H1 (cell line): ENCODE results near the gene OTX2. TPM values are rescaled to one million over a fixed set of nuclear protein-coding genes. Genes with fewer than 3 reads are reported as not detected.

Experiments used
- CTCF ChIA-PET: fragments of 300-600 bp; sonication (Branson Sonifier 250); formaldehyde crosslinking; loops from one replicate; lab custom pipeline; 2021; ENCODE audit not compliant: partially characterized antibody; lab: Charles Lee
- POLR2A ChIA-PET: fragments of 300-600 bp; sonication (Branson Sonifier 250); formaldehyde crosslinking; loops from one replicate; lab custom pipeline; 2021; ENCODE audit warnings: inconsistent platforms; ENCODE audit not compliant: partially characterized antibody; lab: Charles Lee
- DNase-seq, 2 experiments: peaks; one replicate each; pipeline versions ENCODE4 v3.0.0 to v3.0.0-alpha.2; 2010 to 2022; ENCODE audit warnings: low spot score in 2 of 2, low read depth in 1 of 2, mixed read lengths in 1 of 2
- FAIRE-seq: peaks from 2 replicates; lab custom pipeline; 2011; peaks lifted over from hg19 to GRCh38; lab: Jason Lieb, UNC
- H2AFZ ChIP-seq: 2 replicates; pipeline ENCODE4 v1.8.1; 2012; ENCODE audit warnings: low read length, inconsistent platforms
- H2AK5ac ChIP-seq: 2 replicates; pipeline ENCODE4 v1.6.1; 2013; ENCODE audit warnings: low read depth, low read length
- H2BK120ac ChIP-seq: replicated peaks from 2 replicates; pipeline ENCODE3; 2013; ENCODE audit warnings: low read depth, low read length, inconsistent platforms
- H2BK12ac ChIP-seq: 2 replicates; pipeline ENCODE4 v1.6.1; 2013; ENCODE audit warnings: low read depth, low read length
- H2BK15ac ChIP-seq: 2 replicates; pipeline ENCODE4 v1.6.1; 2013; ENCODE audit warnings: low read length
- H2BK20ac ChIP-seq: 2 replicates; pipeline ENCODE4 v1.6.1; 2013; ENCODE audit warnings: low read length
- H2BK5ac ChIP-seq: 2 replicates; pipeline ENCODE4 v1.6.1; 2013; ENCODE audit warnings: low read depth, low read length
- H3K14ac ChIP-seq: 2 replicates; pipeline ENCODE4 v1.6.1; 2013; ENCODE audit warnings: inconsistent platforms; ENCODE audit not compliant: insufficient read length
- H3K18ac ChIP-seq: 2 replicates; pipeline ENCODE4 v1.6.1; 2013; ENCODE audit warnings: low read length; ENCODE audit errors: extremely low read depth
- H3K23ac ChIP-seq: 2 replicates; pipeline ENCODE4 v1.6.1; 2013; ENCODE audit warnings: inconsistent platforms; ENCODE audit not compliant: insufficient read length
- H3K23me2 ChIP-seq: 2 replicates; pipeline ENCODE4 v1.6.1; 2013; ENCODE audit warnings: low read depth, low read length
- H3K27ac ChIP-seq: 2 replicates; pipeline ENCODE4 v1.6.1; 2011; ENCODE audit warnings: low read depth, low read length, inconsistent platforms
- H3K27me3 ChIP-seq, 4 experiments: replicated peaks in 1 of 4; 1 replicate in 1 of 4; 2 replicates in 3 of 4; pipeline versions ENCODE4 v1.6.1 to v1.8.1; 2011 to 2013; ENCODE audit warnings: low read length in 3 of 4, mild to moderate bottlenecking in 3 of 4, inconsistent platforms in 2 of 4, mixed read lengths in 2 of 4, moderate library complexity in 1 of 4; ENCODE audit not compliant: control insufficient read depth in 3 of 4, insufficient read depth in 3 of 4; ENCODE audit errors: extremely low read depth in 1 of 4
- H3K36me3 ChIP-seq, 4 experiments: 2 replicates each; pipeline versions ENCODE4 v1.6.1 to v1.8.1; 2011 to 2013; ENCODE audit warnings: mild to moderate bottlenecking in 4 of 4, low read length in 3 of 4, moderate library complexity in 2 of 4, control low read depth in 1 of 4, inconsistent platforms in 1 of 4; ENCODE audit not compliant: insufficient read depth in 4 of 4, control insufficient read depth in 2 of 4
- H3K4ac ChIP-seq: replicated peaks from 2 replicates; pipeline ENCODE3; 2013; ENCODE audit warnings: low read length, low read depth, mixed read lengths, inconsistent platforms; ENCODE audit not compliant: insufficient read length
- H3K4me1 ChIP-seq, 4 experiments: replicated peaks in 1 of 4; 1 replicate in 1 of 4; 2 replicates in 3 of 4; pipeline versions ENCODE4 v1.6.1 to v1.8.1; 2011 to 2013; ENCODE audit warnings: low read length in 3 of 4, inconsistent platforms in 2 of 4, mixed read lengths in 1 of 4; ENCODE audit not compliant: insufficient read depth in 4 of 4, control insufficient read depth in 3 of 4
- H3K4me2 ChIP-seq, 2 experiments: 2 replicates each; pipeline versions ENCODE4 v1.6.1 to v1.8.1; 2011 to 2013; ENCODE audit warnings: low read depth in 2 of 2, low read length in 2 of 2, control low read depth in 1 of 2, inconsistent platforms in 1 of 2, mild to moderate bottlenecking in 1 of 2; ENCODE audit not compliant: insufficient read depth in 1 of 2
- H3K4me3 ChIP-seq, 4 experiments: fragments of 200-600, 300-600 bp in 1 of 4; sonication (generic), shearing (Covaris generic), sonication (Bioruptor Twin) in 1 of 4; 2 replicates each; pipeline versions ENCODE4 v1.5.1 to v1.8.1; 2011 to 2016; ENCODE audit warnings: low read length in 4 of 4, low read depth in 3 of 4, control low read depth in 2 of 4, inconsistent platforms in 2 of 4, mild to moderate bottlenecking in 2 of 4, mixed read lengths in 1 of 4, moderate library complexity in 1 of 4; ENCODE audit not compliant: insufficient read depth in 2 of 4; ENCODE audit errors: extremely low read depth in 1 of 4
- H3K56ac ChIP-seq: replicated peaks from 2 replicates; pipeline ENCODE3; 2013; ENCODE audit warnings: low read depth, mild to moderate bottlenecking, mixed read lengths, low read length, inconsistent platforms; ENCODE audit not compliant: insufficient read length
- H3K79me1 ChIP-seq: 2 replicates; pipeline ENCODE4 v1.6.1; 2013; ENCODE audit warnings: low read depth, low read length, control low read depth
- H3K79me2 ChIP-seq, 2 experiments: 2 replicates each; pipeline versions ENCODE4 v1.6.1 to v1.8.1; 2012 to 2013; ENCODE audit warnings: low read length in 2 of 2, mild to moderate bottlenecking in 2 of 2, inconsistent platforms in 1 of 2; ENCODE audit not compliant: insufficient read depth in 2 of 2, control insufficient read depth in 1 of 2
- H3K9ac ChIP-seq, 4 experiments: replicated peaks in 1 of 4; 1 replicate in 1 of 4; 2 replicates in 3 of 4; pipeline versions ENCODE4 v1.6.1 to v1.8.1; 2011 to 2013; ENCODE audit warnings: low read depth in 3 of 4, low read length in 3 of 4, control low read depth in 2 of 4, mild to moderate bottlenecking in 2 of 4, moderate library complexity in 2 of 4, inconsistent platforms in 1 of 4; ENCODE audit errors: extremely low read depth in 1 of 4
- H3K9me3 ChIP-seq, 2 experiments: 2 replicates each; pipeline versions ENCODE4 v1.6.1 to v1.8.1; 2012 to 2013; ENCODE audit warnings: mild to moderate bottlenecking in 2 of 2, moderate library complexity in 2 of 2, control low read depth in 1 of 2, inconsistent platforms in 1 of 2, low read depth in 1 of 2, low read length in 1 of 2, mixed read lengths in 1 of 2; ENCODE audit not compliant: insufficient read depth in 2 of 2
- H4K20me1 ChIP-seq, 2 experiments: replicated peaks in 1 of 2; 2 replicates each; pipeline versions ENCODE3 to v1.8.1; 2011 to 2013; ENCODE audit warnings: inconsistent platforms in 2 of 2, low read length in 2 of 2, mild to moderate bottlenecking in 1 of 2; ENCODE audit not compliant: insufficient read depth in 2 of 2, control insufficient read depth in 1 of 2
- H4K5ac ChIP-seq: 2 replicates; pipeline ENCODE4 v1.6.1; 2013; ENCODE audit warnings: low read length, low read depth, mixed read lengths, inconsistent platforms; ENCODE audit not compliant: insufficient read length
- H4K8ac ChIP-seq: 2 replicates; pipeline ENCODE4 v1.8.0; 2013; ENCODE audit warnings: mild to moderate bottlenecking, moderate library complexity, low read length, inconsistent platforms; ENCODE audit not compliant: insufficient read depth; ENCODE audit errors: extremely low read depth
- H4K91ac ChIP-seq: replicated peaks from 2 replicates; pipeline ENCODE3; 2013; ENCODE audit warnings: low read length, mixed read lengths, inconsistent platforms; ENCODE audit not compliant: insufficient read length
- CTBP2 ChIP-seq: IDR thresholded peaks from 2 replicates; pipeline ENCODE4 v1.7.0; 2011; ENCODE audit warnings: borderline replicate concordance, mild to moderate bottlenecking, moderate library complexity, mixed read lengths, low read length; ENCODE audit not compliant: insufficient read depth, insufficient read length
- FOSL1 ChIP-seq: IDR thresholded peaks from 2 replicates; pipeline ENCODE4 v1.6.1; 2011; ENCODE audit warnings: mild to moderate bottlenecking, low read depth, low read length, moderate library complexity; ENCODE audit not compliant: insufficient read depth
- GTF2F1 ChIP-seq: IDR thresholded peaks from 2 replicates; pipeline ENCODE4 v1.6.1; 2012; ENCODE audit warnings: low read depth, low read length, improper control_type of control experiment, borderline replicate concordance
- JUND ChIP-seq: IDR thresholded peaks from 2 replicates; pipeline ENCODE4 v1.6.1; 2011; ENCODE audit warnings: mild to moderate bottlenecking, improper control_type of control experiment, low read length
- MAFK ChIP-seq: IDR thresholded peaks from 2 replicates; pipeline ENCODE4 v1.6.1; 2012; ENCODE audit warnings: low read depth, mild to moderate bottlenecking, improper control_type of control experiment, low read length
- NANOG ChIP-seq: IDR thresholded peaks from 2 replicates; pipeline ENCODE4 v1.6.1; 2011; ENCODE audit warnings: low read length, low read depth, mild to moderate bottlenecking, inconsistent platforms; ENCODE audit not compliant: insufficient read depth, poor library complexity, severe bottlenecking
- PHF8 ChIP-seq: fragments of 200-600 bp; sonication (generic); conservative IDR thresholded peaks from 2 replicates; pipeline ENCODE4 v1.7.1; 2012; ENCODE audit warnings: low read depth, mild to moderate bottlenecking, inconsistent platforms, low read length, moderate library complexity
- POLR2A ChIP-seq, 2 experiments: IDR thresholded peaks; 1 replicate in 1 of 2; 2 replicates in 1 of 2; pipeline ENCODE4 v1.6.1; 2011; ENCODE audit warnings: low read depth in 2 of 2, low read length in 2 of 2, mild to moderate bottlenecking in 2 of 2; ENCODE audit errors: control extremely low read depth in 1 of 2
- RAD21 ChIP-seq, 2 experiments: IDR thresholded peaks in 1 of 2; conservative IDR thresholded peaks in 1 of 2; 2 replicates each; pipeline ENCODE4 v1.6.1; 2011; ENCODE audit warnings: low read depth in 2 of 2, low read length in 2 of 2, improper control_type of control experiment in 1 of 2, inconsistent platforms in 1 of 2, mild to moderate bottlenecking in 1 of 2, moderate library complexity in 1 of 2
- RNF2 ChIP-seq: fragments of 200-900, 300-1000 bp; sonication (generic); IDR thresholded peaks from 2 replicates; pipeline ENCODE4 v1.7.1; 2016; ENCODE audit warnings: borderline replicate concordance, low read depth, mild to moderate bottlenecking, antibody characterized with exemption, low read length; ENCODE audit not compliant: poor library complexity, severe bottlenecking; ENCODE audit errors: missing control alignments
- SP4 ChIP-seq: IDR thresholded peaks from 2 replicates; pipeline ENCODE4 v1.6.1; 2012; ENCODE audit warnings: low read length, inconsistent platforms
- SRF ChIP-seq: IDR thresholded peaks from 2 replicates; pipeline ENCODE4 v1.6.1; 2011; ENCODE audit warnings: mild to moderate bottlenecking, low read depth, low read length, moderate library complexity
- TAF7 ChIP-seq: optimal IDR thresholded peaks from 2 replicates; pipeline ENCODE3; 2011; ENCODE audit warnings: low read depth, mild to moderate bottlenecking, inconsistent platforms, low read length, moderate library complexity, borderline replicate concordance
- WGBS, 2 experiments: shearing (Covaris generic) in 1 of 2; methylation state at CpG; one replicate each; pipeline versions ENCODE4 v1.1.6 to v1.1.7; 2013 to 2015; ENCODE audit warnings: low lambda C conversion rate in 2 of 2, mixed read lengths in 2 of 2, inconsistent platforms in 1 of 2, low coverage in 1 of 2, missing lambda C conversion rate in 1 of 2; ENCODE audit not compliant: insufficient replicate concordance in 2 of 2, insufficient coverage in 1 of 2, insufficient read length in 1 of 2; ENCODE audit errors: extremely low coverage in 1 of 2, missing lambda C conversion rate in 1 of 2; 5-methylcytosine and 5-hydroxymethylcytosine counted together
- polyA plus RNA-seq, 7 experiments: library from polyadenylated mRNA; depleted of rRNA in 3 of 7; stranded (reverse) in 5 of 7; unstranded in 2 of 7; fragments of >200 nt in 5 of 7; fragments of 200-250 nt in 2 of 7; gene quantifications; 1 replicate in 5 of 7; 2 replicates in 1 of 7; 4 replicates in 1 of 7; pipeline versions ENCODE4 v1.2.1 to v1.2.3, GENCODE V29; 2011 to 2013; ENCODE audit warnings: missing spikeins in 2 of 7, mixed read lengths in 2 of 7
- total RNA-seq: library from RNA; stranded (reverse); fragmentation: NEBNext Ultra II Directional; extraction: Animal tissue kit (Norgen Biotek cat#: 25700); gene quantifications from 2 replicates; pipeline ENCODE4 v1.2.1, GENCODE V29; 2021

The OTX2 gene
- total and polyA plus RNA-seq, 2 of the 8 experiments (the other 6 are each of a cell fraction or from before 2014, with no cell fraction given) = 33.9 to 155 TPM

DNA sequence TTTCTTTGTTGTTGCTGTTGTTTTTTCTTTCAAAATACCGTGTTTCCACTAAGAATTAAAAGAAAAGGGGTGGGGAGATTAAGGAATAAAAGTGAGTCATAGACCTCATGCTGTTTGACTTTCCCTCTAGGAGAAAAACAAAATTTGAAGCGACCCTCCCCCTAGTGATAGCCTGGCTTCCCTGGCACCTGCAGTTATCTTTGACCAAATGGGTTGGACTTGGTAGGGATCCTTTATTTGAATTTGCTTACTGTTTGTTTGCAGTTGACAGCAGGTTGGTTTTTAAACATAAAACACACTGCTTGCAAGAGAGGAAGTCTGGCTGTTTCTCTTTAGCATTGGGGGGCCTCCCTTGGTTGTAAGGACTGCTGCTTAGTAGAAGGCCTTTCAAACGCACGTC lies 14.0 kb downstream of the OTX2 start:
- WGBS, 2 experiments = 1% methylated on average over 4 of the region's 4 CpGs; no CpG with 5 or more reads in 1 of the 2 experiments
- H4K5ac ChIP-seq = no peak overlapping the region
- TF ChIP-seq JUND (peak; percentile 92), FOSL1 (no peak), RNF2 (no peak), PHF8 (no peak), NANOG (no peak), POLR2A (IDR thresholded peaks at IDR 0.05; ENCODE audit: control extremely low read depth in 1 of 2, low read depth in 2 of 2, low read length in 2 of 2) (no peak), RAD21 (IDR thresholded peaks at IDR 0.05 in 1 of 2, conservative IDR thresholded peaks at IDR 0.05 in 1 of 2; ENCODE audit: low read depth in 2 of 2, low read length in 2 of 2) (no peak), TAF7 (no peak), GTF2F1 (no peak), MAFK (no peak), CTBP2 (no peak), SRF (no peak), SP4 (no peak)

More for the DNA sequence above, 14.0 kb downstream of the OTX2 start:
- Histone ChIP-seq H3K79me2 (peaks cover 0 to 10% of the 10 kb centered on the region in 2 experiments; a peak in 1 of 4 replicates), H4K8ac (no peak overlapping the region), H4K20me1 (no peaks in the 10 kb centered on the region), H3K4me2 (peak overlapping the region; percentile 87 to 92), H3K27ac (no peak overlapping the region), H3K23me2 (peaks cover 30% of the 10 kb centered on the region), H3K79me1 (no peaks in the 10 kb centered on the region), H3K18ac (no peak overlapping the region), H3K56ac (no peak overlapping the region), H2BK12ac (peak overlapping the region; percentile 84; the same call in 1 of the 2 replicates), H2BK20ac (no peak overlapping the region), H2BK120ac (no peak overlapping the region), H2AFZ (no peak overlapping the region), H3K4me1 (peaks cover 10 to 26% (median 24%) of the 10 kb centered on the region in 4 experiments; a peak in 6 of 7 replicates), H3K4me3 (peak overlapping the region in 1 of 4 experiments; percentile 83; a peak in 4 of 8 replicates), H2BK15ac (no peak overlapping the region), H3K23ac (no peak overlapping the region), H3K9me3 (no peaks in the 10 kb centered on the region), H3K4ac (no peak overlapping the region), H3K14ac (no peak overlapping the region), H4K91ac (peak overlapping the region; percentile 39), H3K9ac (no peak overlapping the region), H2AK5ac (no peak overlapping the region), H3K27me3 (peaks cover 2 to 52% (median 41%) of the 10 kb centered on the region in 4 experiments), H3K36me3 (peaks cover 6 to 15% (median 7%) of the 10 kb centered on the region in 4 experiments), H2BK5ac (no peak overlapping the region)
- DNase-seq = no peak
- ChIA-PET CTCF (no interaction called here), POLR2A (interaction anchor here (5.4 kb wide), 1 partner anchor 10 kb away, joined by 71 read pairs; the partner anchor contains the start of gene OTX2)
- FAIRE-seq = peak; percentile 81
